Measurements from ENCODE around the gene ZSCAN26. TPM values are rescaled to one million over a fixed set of nuclear protein-coding genes. Genes with fewer than 3 reads are reported as not detected.

The ZSCAN26 gene
- total RNA-seq, result 13.8 and 16.7 TPM in 2 replicates

DNA sequence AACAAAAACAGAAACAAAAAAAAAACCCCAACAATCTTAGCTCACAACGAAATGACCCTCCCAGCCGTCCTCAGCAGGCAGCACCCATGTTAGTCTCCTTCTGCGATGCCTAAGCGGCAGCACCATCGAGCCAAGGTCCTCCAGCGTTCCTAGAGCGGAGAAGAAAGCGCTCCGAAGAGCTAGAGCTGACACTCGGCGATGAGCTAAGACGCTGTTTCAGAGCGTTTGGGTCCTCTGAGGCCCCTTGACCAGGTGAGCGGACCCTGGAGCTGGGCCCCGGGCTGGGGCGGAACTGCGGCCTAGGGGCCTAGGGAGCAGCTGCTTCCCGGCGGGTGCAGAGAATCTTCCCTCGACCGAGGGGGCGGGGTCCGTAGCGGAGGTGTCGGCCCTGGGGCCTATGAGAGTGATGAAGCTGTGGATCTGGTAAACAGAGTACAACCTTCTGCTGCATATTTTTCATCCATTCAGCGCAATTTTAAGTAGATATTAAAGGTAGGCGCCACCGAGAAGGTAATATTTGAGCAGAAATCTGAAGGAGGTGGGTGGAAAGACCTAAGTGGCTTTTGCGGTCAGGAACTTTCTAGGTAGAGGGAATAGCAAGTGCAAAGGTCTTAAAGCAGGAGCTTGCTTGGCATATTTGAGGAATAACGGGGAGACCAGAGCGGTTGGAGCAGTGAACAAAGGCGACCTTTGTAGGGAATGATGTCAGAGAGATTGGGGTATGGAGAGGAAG, at the start of gene ZSCAN26:
Gene ZSCAN26, plus strand, starts transcription at position 182 of the 733 bp plus-strand sequence. CDS start 4,777 bp downstream, outside the sequence.

DNA sequence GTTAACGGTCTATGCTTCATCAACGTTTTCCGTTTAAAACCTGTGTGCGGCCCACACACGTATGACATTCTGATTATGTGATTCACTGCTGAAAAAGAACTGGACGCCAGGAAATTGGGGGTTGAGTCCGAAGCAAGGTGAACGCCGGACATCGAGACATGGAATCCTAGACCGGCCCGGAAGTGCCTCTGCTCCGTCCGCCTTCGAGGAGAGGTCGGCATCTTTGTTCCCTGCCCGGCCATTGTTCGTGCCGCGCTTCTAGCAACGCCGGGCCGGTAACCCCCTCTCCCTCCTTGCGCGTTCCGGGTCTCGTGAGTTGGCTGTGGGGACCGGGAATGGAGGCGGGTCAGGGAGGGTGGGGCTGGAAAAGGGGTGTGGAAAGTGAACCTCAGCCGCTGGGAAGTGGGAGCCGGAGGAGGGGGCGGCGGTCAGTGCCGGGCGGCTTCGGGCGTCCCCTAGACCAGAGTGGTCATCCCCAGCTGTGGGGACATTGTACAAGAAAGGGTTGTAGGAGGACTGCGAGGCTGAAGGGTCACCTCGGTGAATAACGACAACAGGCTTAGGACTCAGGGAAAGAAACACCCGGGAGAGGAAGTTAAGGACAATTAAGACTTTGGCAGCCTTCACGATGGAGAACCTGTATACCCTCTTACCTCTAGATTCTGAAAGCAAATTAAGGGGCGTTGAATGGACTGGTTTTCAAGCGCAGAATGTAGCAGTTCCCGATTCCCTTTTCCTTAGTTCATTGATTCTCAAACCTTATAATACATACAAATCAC, 41.7 kb upstream of the ZSCAN26 start, which contains the start of gene ZSCAN9:
Gene ZSCAN9, plus strand, starts transcription at position 220 of the 779 bp plus-strand sequence. CDS start 1,810 bp downstream, outside the sequence.

DNA sequence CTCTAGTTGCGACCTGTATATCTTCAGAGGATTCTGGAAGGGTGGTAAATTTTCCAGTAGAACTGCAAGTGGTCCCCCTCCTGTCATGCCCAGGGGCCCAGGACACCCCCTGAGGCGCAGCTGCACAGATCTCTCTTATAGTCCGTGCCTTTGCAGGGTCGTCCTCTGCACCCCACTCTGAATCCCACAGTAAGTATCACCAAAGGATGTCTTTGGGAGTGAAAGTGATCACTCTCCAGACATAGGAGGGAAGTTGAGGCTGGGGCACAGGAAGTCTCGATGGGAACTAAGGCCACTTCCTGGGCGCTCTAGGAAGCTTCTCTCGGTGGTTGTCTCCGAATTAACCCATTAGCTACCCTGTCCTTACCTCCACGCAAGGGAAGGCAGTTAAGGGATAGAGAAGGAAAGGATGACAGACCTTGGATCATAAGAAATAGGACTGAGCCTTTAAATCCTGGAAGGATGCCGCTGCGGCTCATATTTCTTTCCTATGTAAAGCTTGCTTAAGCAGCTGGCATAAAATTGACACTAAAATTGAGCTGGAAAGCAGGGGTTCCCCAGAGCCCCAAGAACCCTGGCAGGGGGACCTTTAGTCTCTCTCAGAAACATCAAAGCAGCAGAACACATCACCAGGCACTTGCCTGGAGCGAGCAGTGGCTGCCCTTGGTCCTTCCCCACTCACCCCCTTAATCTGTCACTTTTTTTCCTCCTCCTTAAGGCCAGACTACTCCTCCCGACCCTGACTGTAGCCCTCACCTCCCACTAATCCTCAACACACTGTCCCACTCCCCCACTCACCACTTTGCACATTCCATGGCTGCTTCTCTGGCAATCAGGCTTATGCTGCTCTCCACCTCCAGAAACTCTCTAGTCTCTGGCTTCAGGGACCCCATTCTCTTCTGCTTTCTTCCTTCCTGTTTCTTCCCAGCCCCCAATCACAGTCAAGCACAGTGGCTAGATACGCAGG, 14.7 kb upstream of the ZSCAN26 start, which contains the start of gene ZKSCAN4:
Gene ZKSCAN4, minus strand, starts transcription at position 261 of the 967 bp plus-strand sequence. CDS start 289 bp downstream, outside the sequence.

DNA sequence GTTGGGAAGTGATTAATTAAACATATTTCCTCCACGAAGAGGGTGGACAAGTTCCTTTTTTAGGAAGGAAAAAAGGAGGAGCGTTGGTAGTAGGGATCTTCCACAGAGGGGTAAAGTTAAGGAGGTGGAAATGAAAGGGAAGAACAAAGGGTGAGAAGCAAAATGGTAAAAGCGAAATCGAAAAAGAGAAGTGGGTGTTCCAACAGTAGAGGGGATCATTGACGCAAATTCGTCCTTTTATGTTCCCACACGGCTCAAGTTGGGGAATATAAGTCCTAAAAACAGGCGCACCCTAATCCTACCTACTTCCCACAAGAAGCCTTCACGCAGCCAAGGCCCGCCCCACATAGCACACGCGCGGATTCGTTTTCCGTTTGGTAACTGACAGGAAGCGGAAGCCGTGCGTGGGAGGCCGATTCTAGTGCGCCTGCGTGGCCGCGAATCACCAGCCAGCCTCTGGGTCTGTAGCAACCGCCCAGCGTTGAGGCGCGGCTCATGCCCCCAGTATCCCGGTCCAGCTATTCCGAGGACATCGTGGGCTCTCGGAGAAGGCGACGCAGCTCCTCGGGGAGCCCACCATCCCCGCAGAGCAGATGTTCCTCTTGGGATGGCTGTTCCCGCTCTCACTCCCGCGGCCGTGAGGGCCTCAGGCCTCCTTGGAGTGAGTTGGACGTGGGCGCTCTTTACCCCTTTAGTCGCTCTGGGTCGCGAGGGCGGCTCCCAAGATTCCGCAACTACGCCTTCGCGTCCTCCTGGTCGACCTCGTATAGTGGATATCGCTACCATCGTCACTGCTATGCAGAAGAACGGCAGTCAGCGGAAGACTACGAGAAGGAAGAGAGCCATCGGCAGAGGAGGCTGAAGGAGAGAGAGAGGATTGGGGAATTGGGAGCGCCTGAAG, 7.8 kb upstream of the ZSCAN26 start, which contains the start of gene NKAPL:
Gene NKAPL, plus strand, starts transcription at position 421 of the 901 bp plus-strand sequence. Its CDS starts 75 bp downstream, at position 496.

DNA sequence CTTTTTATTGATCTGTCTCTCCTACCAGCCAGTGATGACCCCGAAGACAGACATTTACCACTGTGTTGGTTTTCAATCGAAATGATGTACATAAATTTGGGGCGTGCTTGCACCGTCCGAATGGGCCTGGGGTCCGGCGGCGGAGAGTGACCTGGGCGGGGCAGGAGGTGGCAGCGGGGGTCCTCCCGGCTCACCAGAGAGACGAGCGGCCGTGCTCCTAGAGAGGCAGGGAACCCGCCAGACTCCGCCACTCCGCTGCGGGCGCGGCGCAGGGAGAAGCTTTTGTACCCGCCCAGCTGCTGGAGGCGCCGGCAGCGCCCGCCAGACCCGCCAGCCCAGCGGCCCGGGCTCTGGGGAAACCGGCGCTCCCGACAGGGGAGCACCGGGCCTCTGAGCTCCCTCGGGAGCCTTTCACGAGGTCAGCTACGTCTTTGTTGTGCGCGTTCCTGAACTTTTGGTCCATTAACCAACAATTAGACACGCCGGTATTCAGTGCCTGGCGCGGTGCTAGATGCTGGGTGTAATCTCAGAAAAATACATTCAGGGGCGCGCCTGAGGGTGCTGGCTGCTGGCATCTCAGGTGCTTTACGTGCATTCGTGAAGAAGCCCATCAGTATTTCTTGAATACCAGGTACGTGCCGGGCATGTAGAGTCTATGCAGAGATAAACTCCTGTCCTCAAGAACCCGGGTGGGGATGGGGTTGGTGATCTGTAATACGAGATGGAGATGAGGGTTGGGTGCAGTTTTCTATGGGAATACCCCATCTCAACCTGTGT, 14.5 kb downstream of the ZSCAN26 start, which contains the start of gene PGBD1:
Gene PGBD1, plus strand, starts transcription at position 285 of the 777 bp plus-strand sequence. CDS start 2,242 bp downstream, outside the sequence.

Other genes starting within 250 kb of the ZSCAN26 start
- 0.18 and 1.2 TPM in 2 replicates for gene ZNF165, start 186.6 kb upstream of the ZSCAN26 start, total RNA-seq
- gene ZSCAN16, start 142.5 kb upstream of the ZSCAN26 start, total RNA-seq, result under 0.01 and 0.89 TPM in 2 replicates
- gene ZKSCAN8, start 125.3 kb upstream of the ZSCAN26 start, total RNA-seq, result 7.6 and 8.6 TPM in 2 replicates
- gene ZSCAN9, start 41.9 kb upstream of the ZSCAN26 start, total RNA-seq, result 4.9 and 6.4 TPM in 2 replicates
- gene ZKSCAN4, start 14.9 kb upstream of the ZSCAN26 start, total RNA-seq, result 4.3 and 4.4 TPM in 2 replicates
- gene NKAPL, start 7.8 kb upstream of the ZSCAN26 start, total RNA-seq, result 0.29 and 1.6 TPM in 2 replicates
- 5.5 TPM in 2 replicates for gene PGBD1, start 14.4 kb downstream of the ZSCAN26 start, total RNA-seq
- gene ZSCAN31, start 69.0 kb downstream of the ZSCAN26 start, total RNA-seq, result 6.2 and 7.2 TPM in 2 replicates
- 2.9 and 3.9 TPM in 2 replicates for gene ZKSCAN3, start 82.8 kb downstream of the ZSCAN26 start, total RNA-seq
- gene ZSCAN12, start 132.6 kb downstream of the ZSCAN26 start, total RNA-seq, result 2.3 and 4.4 TPM in 2 replicates
- 0.53 and 12.4 TPM in 2 replicates for gene ZSCAN23, start 176.3 kb downstream of the ZSCAN26 start, total RNA-seq
- gene GPX6, start 248.7 kb downstream of the ZSCAN26 start, total RNA-seq, result not detected in 2 replicates